Stimulated activated CD8-positive, alpha-beta memory T cell treated with anti-CD3 and anti-CD28 coated beads, Interleukin-12 subunit alpha, Interleukin-12 subunit beta, amount 100 ng/mL, for 4 hours (primary cell): Measurements from ENCODE around the gene CAPN8.

ENCODE experiments used
- DNase-seq: peaks from one replicate; pipeline ENCODE4 v3.0.0-alpha.2; 2020; ENCODE audit warnings: low read depth

The CAPN8 gene

GRCh38 chr1:223654083-223654482 lies 11.4 kb downstream of the CAPN8 start:
- DNase-seq = no peak

DNA sequence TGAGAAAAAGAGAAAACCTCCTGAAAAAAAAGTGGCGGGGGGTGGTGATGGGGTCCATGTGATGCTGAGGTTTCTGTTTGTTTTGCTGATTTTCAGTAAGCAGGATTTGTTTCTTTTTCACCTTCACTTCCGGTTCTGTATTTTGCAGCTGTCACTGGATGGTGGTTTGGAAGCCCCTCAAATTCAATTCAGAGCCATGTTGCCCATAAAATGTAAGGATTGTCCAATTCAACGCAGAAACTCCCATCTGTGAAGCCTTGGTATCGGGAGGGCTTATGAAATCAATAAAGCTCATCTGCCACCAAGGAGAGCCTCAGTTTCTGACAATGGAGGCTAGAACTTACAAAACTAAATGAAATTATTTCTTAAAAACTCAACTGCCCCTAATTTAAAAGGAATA lies 12.1 kb downstream of the CAPN8 start:
- no peak for DNase-seq

DNA sequence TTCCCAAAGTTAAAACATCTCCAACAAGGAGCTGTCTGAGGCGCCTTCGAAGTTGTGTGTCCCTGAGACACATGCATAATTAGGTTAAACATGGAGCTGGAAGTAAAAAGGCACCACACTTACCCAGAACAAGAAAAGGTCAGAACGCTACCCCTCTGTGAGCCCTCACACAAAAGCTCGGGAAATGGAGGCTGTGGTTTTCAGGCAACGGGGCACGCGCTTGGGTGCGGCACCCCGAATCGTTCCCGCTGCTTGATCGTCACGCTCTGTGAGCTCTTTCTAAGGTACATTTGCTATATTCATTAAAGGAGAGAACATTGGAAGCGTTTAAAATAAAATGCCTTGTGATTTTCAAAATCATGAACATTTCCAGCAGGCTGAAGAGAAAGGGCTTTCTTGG lies 12.5 kb downstream of the CAPN8 start:
- no peak for DNase-seq

DNA sequence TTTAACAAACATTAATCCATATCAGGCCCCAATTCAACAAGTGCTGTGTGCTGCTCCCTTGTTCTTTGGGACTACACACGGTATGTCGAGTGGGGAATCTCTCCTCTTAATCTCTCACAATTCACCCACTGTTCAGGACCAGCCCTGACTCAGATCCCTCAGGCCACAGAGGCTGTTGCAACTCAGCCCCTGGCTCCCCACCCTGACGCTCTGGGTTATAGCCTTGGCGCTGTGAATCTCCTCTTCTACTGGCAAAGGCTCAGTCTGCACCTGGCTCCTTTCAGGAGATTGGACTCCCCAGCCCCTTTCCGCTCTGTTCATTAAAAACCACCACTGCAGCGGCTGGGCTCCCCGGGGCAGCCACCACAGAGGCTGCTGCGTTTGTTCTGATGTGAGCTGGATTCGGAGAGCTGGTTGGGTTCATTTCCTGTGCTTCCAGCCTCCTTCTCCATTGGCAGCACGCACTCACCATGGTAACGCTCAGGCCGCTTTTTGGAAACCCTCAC lies 13.0 kb downstream of the CAPN8 start:
- no peak for DNase-seq

GRCh38 chr1:223651291-223651991 lies 14.1 kb downstream of the CAPN8 start:
- DNase-seq = no peak

DNA sequence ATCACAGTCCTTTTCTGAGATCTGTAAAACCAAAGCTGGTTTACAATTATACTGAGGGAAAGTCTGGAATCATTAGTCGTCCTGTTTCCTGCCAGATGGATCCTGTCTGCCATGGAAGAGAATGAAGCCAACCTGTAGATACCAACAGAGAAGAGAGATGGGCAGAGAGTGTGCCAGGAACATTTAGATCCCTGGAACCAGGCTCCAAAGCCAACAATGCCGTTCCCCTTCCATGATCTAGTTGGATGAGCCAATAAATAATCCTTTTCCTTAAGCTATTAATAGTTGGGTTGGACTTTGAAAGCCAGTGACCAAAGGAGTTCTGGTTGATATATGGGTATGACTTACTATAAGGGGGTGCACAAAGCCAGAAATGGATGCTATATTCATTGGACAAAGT lies 15.0 kb downstream of the CAPN8 start:
- no peak for DNase-seq

DNA sequence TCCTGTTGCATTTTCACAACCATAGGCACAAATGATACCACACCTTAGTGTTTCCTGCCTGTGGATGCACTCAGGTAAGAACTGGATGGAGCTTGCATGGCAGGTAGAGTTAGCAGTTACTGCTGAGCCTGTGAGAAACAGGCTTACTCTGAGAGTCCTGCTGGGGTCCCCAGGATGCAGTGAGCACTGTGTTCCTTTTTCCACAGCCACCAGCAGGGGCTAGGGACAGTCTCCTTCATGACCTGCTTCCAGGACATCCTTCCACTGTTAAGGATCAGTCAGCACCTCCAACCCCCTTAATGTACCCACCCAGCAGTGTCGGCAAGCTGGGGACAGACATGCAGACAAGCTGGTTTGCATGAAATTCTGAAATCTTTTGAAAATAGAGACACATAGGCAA lies 16.3 kb downstream of the CAPN8 start:
- no peak for DNase-seq

- DNase-seq = no peak
Observed at GRCh38 chr1:223647249-223647648, 18.3 kb downstream of the CAPN8 start.

GRCh38 chr1:223645903-223646302 lies 19.6 kb downstream of the CAPN8 start:
- DNase-seq = no peak

GRCh38 chr1:223642237-223642636 lies 23.3 kb downstream of the CAPN8 start:
- no peak for DNase-seq

GRCh38 chr1:223641523-223642039 lies 23.9 kb downstream of the CAPN8 start:
- no peak for DNase-seq

DNA sequence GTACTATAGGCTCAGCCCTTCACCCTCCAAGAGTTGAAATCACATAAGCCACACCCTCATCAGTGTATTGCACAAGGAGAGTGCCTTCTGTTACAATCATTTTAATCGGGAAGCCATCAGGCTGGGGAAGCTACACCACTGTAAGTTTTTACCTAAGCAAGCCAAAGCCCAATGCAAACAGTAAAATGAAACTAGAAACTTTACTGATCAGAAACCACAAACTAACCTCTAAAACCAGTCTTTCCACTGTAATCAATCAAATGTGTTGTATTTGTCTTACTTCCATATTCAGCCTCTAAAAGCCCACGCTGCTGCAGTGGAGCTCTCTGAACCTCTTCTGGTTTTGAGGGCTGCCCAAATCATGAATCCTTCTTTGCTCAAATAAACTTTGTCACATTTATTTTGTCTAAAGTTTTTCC lies 26.2 kb downstream of the CAPN8 start:
- no peak for DNase-seq

DNA sequence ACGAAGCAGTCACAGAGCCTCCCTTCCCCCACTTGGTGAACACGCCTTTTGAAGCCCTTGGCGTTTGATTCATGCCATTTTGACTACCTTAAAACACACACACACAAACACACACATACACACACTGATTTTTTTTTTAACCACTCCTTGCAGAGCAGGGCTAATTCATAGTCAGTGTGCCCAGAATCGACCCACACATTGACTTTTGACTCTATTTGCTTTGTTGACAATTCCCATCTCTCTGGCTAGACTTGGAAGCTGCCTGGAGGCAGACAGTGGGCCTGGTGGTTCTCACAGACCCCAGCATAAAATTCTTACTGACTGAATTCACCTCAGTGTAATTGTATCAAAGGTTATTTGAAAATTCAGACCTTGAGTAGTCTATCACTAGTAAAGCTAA lies 30.3 kb downstream of the CAPN8 start:
- DNase-seq = no peak

GRCh38 chr1:223634423-223634822 lies 31.1 kb downstream of the CAPN8 start:
- DNase-seq = no peak

DNA sequence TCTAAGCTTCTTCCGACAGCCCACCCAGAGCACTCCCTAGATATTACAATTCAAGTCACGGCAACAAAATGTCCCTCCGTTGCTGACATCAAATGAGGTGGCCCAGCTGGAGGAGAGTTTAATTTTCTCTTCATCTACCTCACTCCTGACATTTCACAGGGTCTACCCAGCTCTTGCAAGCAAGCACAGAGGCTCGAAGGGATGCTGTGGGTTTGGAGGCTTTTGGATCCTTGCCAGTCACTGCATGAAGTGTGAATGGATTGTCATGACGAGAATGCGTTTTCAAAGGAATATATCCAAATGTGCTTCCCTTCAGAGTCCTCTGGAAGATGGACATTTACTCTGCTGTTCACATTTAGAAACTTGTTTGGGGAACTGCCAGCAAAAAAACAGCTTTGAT lies 33.5 kb downstream of the CAPN8 start:
- DNase-seq = no peak

DNA sequence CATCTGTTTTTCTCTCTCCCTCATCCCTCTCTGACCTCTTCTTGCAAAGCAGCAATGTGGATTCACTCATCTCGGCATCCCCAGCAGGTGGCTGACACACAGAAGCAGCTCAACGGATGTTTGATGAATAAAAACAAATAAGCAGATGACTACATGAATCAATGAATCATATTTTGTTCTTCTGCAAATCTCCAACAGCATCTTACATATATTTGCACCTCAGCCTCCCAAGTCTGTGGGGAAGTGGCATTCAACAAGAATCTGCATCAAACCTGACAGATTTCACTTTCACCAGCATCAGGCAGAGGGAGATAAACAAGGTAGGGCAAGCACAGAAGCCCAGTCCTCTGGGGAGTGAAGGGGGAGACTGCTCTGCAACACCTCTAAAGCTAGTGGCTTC lies 34.0 kb downstream of the CAPN8 start:
- no peak for DNase-seq

- no peak for DNase-seq
Observed at GRCh38 chr1:223629126-223629457, 36.4 kb downstream of the CAPN8 start.

- no peak for DNase-seq
Observed at GRCh38 chr1:223628233-223629125, 37.0 kb downstream of the CAPN8 start.

DNA sequence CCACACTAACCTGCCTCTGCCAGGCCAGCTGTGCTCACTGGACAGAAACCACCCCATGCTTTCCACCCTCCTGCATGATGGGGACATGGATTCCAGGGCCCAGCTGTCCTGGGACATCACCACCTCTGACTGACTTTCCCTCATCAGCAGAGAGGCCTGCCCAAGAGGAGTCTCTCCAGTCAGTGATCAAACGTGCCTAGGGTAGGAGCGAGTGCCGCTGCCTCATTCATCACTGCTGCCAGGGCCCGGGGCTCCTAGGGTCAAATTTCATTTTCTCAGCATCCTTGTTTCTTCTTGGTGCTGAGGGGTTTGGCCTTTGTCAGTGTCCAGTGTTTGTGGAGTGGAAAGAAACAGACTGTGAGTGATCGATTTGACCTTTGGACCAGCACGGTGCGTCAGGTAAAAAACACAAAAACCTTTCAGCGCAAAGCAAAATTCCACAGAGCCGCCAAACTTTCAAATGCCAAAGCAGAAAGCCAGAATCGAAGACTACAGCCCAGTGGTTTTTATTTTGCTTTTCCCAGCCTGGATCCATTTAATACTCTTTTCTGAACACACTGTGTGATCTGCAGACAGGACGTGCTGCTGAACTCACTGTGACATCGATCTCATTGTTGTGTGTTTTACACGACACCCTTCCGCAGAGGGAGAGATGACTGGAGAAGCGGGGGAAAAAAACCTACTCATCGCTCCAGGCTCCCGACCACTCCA lies 43.2 kb downstream of the CAPN8 start:
- no peak for DNase-seq

- no peak for DNase-seq
Observed at GRCh38 chr1:223621312-223621734, 44.2 kb downstream of the CAPN8 start.

DNA sequence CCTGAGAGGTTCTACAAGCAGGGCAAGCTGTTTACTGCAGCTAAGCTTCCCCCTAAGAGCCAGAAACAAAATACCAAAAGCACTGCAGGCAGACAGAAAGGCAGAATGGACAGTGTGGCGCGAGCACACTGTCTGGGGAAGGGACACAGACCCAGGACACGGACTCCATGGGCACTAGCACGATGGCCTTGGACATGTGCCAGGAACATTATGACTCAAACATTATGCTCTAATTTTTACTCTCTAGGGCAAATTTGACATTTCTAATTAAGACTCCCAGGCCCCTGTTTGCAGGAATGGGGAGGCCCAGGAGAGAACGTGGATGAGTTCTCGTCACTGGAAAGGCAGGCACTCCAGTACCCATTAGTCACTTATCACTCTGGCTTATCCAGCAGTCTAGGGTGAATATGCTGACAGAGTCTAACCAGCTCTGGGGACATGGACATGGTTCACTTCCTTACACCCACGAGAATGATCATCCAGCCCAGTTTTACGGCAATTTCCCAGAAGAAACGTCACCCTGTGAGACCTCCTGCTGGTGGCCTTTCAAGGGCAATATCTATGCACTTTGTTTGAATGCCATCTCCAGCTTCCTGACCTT lies 45.1 kb downstream of the CAPN8 start:
- no peak for DNase-seq

DNA sequence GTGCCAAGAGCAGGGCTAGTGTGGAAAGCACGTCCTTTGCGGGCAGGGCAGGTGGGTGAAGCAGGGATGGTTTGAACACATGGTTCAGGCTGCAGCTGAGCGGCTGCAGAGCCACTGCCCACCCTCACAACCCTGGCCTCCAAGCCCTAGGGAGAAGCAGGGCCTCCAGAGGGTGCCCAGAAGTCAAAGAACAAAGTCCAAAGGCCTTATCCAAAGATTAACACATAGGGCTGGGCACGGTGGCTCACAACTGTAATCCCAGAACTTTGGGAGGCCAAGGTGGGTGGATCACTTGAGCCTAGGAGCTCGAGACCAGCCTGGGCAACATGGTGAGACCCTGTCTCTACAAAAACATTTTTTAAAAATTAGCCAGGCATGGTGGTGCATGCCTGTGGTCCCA lies 46.8 kb downstream of the CAPN8 start:
- no peak for DNase-seq
